ENCODE results near the gene SFRP5.

SFRP5 gene

GRCh38 chr10:97755718-97756117 lies 16.1 kb downstream of the SFRP5 start:
- H3K27me3 ChIP-seq (ENCODE audit: insufficient read depth, poor library complexity, severe bottlenecking), result no peaks in the 10 kb centered on the region
- no peak for TF ChIP-seq REST (IDR thresholded peaks at IDR 0.05; ENCODE audit: insufficient replicate concordance, low read depth)
- no peak for DNase-seq (ENCODE audit: low read depth in 1 of 2, low spot score in 1 of 2)
- no peak overlapping the region for H3K27ac ChIP-seq (replicated peaks)
- no peak overlapping the region for H3K4me3 ChIP-seq (replicated peaks; ENCODE audit: insufficient read depth, low read length)

DNA sequence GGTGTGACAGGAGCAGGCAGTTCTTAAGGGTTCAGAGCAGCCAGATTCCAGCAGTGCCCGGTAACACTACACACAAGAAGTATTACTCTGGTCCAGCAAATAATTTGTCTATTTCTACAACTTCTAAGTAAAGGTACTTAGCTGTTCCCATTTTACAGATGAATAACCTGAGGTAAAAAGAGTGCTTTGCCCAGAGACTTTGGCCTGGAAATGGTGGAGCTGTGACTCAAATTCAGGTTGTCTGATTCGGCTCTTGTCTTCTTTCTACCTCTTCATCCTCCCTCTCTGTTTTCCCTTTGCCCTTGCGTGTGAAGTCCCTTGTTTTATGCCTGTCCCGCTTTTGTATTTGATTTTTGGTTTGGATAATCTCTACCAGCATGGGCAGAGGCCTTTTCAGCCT lies 17.1 kb downstream of the SFRP5 start:
- Histone ChIP-seq H3K27me3 (ENCODE audit: insufficient read depth, poor library complexity, severe bottlenecking) (no peaks in the 10 kb centered on the region), H3K27ac (replicated peaks) (no peak overlapping the region), H3K4me3 (replicated peaks; ENCODE audit: insufficient read depth, low read length) (no peak overlapping the region)
- TF ChIP-seq POLR2AphosphoS5 (IDR thresholded peaks at IDR 0.05; ENCODE audit: low read depth) (no peak), REST (IDR thresholded peaks at IDR 0.05; ENCODE audit: insufficient replicate concordance, low read depth) (no peak), GABPA (IDR thresholded peaks at IDR 0.05; ENCODE audit: low read depth) (no peak), SPI1 (IDR thresholded peaks at IDR 0.05; ENCODE audit: borderline replicate concordance, low read depth) (no peak)
- TF ChIP-seq, protein P1, sequence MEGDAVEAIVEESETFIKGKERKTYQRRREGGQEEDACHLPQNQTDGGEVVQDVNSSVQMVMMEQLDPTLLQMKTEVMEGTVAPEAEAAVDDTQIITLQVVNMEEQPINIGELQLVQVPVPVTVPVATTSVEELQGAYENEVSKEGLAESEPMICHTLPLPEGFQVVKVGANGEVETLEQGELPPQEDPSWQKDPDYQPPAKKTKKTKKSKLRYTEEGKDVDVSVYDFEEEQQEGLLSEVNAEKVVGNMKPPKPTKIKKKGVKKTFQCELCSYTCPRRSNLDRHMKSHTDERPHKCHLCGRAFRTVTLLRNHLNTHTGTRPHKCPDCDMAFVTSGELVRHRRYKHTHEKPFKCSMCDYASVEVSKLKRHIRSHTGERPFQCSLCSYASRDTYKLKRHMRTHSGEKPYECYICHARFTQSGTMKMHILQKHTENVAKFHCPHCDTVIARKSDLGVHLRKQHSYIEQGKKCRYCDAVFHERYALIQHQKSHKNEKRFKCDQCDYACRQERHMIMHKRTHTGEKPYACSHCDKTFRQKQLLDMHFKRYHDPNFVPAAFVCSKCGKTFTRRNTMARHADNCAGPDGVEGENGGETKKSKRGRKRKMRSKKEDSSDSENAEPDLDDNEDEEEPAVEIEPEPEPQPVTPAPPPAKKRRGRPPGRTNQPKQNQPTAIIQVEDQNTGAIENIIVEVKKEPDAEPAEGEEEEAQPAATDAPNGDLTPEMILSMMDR (IDR thresholded peaks at IDR 0.05; ENCODE audit: insufficient read depth, low read length), result no peak
- DNase-seq (ENCODE audit: low read depth in 1 of 2, low spot score in 1 of 2), result no peak

DNA sequence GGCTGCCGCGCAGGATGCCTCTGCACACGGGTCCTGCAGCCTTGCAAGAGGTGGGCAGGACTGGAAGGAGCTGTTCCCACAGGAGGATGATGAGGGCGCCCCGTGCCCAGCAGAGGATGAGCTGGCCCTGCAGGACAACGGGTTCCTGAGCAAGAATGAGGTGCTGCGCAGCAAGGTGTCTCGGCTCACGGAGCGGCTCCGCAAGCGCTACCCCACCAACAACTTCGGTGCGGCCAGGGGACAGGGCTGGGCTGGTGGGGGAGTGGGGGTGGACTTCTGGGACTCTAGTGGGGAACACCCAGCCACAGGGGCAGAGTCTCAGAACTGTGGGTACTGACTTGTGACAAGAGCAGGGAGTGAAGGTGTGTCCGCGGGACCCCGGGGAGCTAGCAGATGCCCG lies 18.8 kb downstream of the SFRP5 start:
- no peak overlapping the region for H3K4me3 ChIP-seq (replicated peaks; ENCODE audit: insufficient read depth, low read length)
- no peak for DNase-seq (ENCODE audit: low read depth in 1 of 2, low spot score in 1 of 2)
- TF ChIP-seq SPI1 (IDR thresholded peaks at IDR 0.05; ENCODE audit: borderline replicate concordance, low read depth) (no peak), REST (IDR thresholded peaks at IDR 0.05; ENCODE audit: insufficient replicate concordance, low read depth) (no peak), GABPA (IDR thresholded peaks at IDR 0.05; ENCODE audit: low read depth) (no peak), POLR2AphosphoS5 (IDR thresholded peaks at IDR 0.05; ENCODE audit: low read depth) (no peak)
- TF ChIP-seq, protein P1 (IDR thresholded peaks at IDR 0.05; ENCODE audit: insufficient read depth, low read length), result no peak
- no peaks in the 10 kb centered on the region for H3K27me3 ChIP-seq (ENCODE audit: insufficient read depth, poor library complexity, severe bottlenecking)
- H3K27ac ChIP-seq (replicated peaks), result no peak overlapping the region

GRCh38 chr10:97748116-97748515 lies 23.7 kb downstream of the SFRP5 start:
- no peak overlapping the region for H3K4me3 ChIP-seq (replicated peaks; ENCODE audit: insufficient read depth, low read length)
- TF ChIP-seq, protein P1 (IDR thresholded peaks at IDR 0.05; ENCODE audit: insufficient read depth, low read length), result no peak
- TF ChIP-seq SPI1 (IDR thresholded peaks at IDR 0.05; ENCODE audit: borderline replicate concordance, low read depth), result no peak
- TF ChIP-seq POLR2AphosphoS5 (IDR thresholded peaks at IDR 0.05; ENCODE audit: low read depth), result no peak
- H3K27ac ChIP-seq (replicated peaks), result no peak overlapping the region
- no peak for DNase-seq (ENCODE audit: low read depth in 1 of 2, low spot score in 1 of 2)
- H3K27me3 ChIP-seq (ENCODE audit: insufficient read depth, poor library complexity, severe bottlenecking), result no peaks in the 10 kb centered on the region

Data from HL-60 (cell line).